Superior temporal gyrus (tissue), 1 donor: ENCODE data around the gene DXO.
A peak's percentile ranks its signal among the peaks of the same experiment; 100 is the strongest.
"Not testable (repeated sequence)": the region's sequence is repeated elsewhere in the genome, so short reads cannot be mapped to it uniquely, and the experiment has no call there.

Experiments used
- DNase-seq: peaks from one replicate; pipeline ENCODE4 v3.0.0-alpha.2; 2016; ENCODE audit errors: extremely low spot score

The DXO gene

GRCh38 chr6:31971993-31972708 is at the start of gene DXO:
TSS of gene DXO (minus strand) at chr6:31972138. CDS start at chr6:31971675, 463 bp downstream.
- peak; percentile 98 for DNase-seq

GRCh38 chr6:32014547-32014946 is 42.6 kb upstream of the DXO start, which contains the start of gene C4B:
TSS of gene C4B (plus strand) at chr6:32014795. CDS start at chr6:32014846, 51 bp downstream.
- not testable (repeated sequence) for DNase-seq

DNA sequence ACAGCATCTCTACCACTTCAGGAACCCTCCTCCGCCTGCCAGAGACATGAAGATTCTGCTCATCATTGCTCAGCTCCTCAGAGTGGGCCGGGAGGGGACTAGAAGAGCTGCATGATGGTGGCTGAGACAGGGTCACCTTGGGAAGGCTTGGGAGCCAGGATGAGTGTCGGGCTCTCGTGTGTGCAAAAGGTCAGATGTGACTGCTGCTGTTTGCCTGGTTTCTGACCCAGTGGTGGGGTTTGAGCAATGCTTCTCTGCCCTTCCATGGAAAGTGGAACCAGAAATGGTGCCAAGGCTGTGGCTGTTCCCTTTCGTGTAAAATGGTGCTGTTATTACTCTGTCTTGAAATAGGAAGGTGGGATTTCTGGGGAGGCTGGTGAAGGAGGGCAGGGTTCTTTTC is 41.8 kb upstream of the DXO start:
- DNase-seq, result not testable (repeated sequence)

DNA sequence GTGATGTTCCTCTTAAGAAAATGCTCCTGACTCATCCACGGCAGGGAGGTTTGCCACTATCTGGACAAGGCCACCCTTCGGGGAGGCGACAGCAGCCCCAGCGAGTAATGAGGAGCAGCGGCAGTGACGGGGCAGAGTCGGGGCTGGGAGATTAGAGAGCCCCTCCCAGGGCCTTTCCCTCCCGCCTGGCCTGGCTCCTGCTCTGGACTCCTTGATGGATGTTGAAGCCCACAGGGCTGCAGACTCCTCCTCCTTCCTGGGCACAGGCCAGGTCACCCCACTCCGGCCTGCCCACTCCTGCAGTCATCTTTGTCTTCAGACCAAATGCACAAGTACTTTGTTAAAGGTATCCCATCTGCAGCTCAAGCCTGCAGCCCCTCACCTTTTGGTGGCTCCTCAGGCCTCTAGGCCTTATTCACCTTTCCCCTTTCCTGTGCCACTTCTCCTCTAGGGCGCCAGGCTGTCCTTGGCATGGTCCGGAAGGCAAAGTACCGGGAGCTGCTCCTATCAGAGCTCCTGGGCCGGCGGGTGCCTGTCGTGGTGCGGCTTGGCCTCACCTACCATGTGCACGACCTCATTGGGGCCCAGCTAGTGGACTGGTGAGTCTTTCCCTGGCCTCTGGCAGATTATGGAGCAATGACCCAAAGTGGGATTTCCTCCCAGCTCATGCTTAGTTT is 41.1 kb upstream of the DXO start:
- not testable (repeated sequence) for DNase-seq

- DNase-seq, result not testable (repeated sequence)
These were observed 39.1 kb upstream of the DXO start for GRCh38 chr6:32010856-32011530.

DNA sequence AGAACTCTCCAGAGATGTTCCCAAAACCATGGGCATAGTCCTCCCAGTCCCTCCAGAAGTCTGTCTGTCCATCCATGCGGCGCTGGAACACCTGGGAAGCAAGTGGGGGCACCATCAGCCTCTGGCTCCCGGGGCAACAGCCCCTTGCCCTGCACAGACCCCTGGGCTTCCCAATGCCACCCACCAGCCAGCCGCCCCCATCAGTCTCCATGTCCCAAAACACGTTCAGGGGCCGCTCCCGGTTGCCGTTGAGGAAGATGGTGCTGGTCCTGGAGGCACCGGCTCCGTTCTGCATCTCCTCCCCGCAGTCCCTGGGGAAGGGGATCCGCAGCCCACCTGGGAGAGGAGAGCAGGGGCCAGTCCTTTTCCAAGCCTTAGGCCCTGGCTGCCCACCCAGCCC is 37.6 kb upstream of the DXO start:
- not testable (repeated sequence) for DNase-seq

- not testable (repeated sequence) for DNase-seq
These were observed 36.7 kb upstream of the DXO start for GRCh38 chr6:32008616-32009015.

GRCh38 chr6:32008037-32008436 is 36.1 kb upstream of the DXO start:
- DNase-seq, result not testable (repeated sequence)

GRCh38 chr6:32007086-32007485 is 35.1 kb upstream of the DXO start:
- DNase-seq, result not testable (repeated sequence)

GRCh38 chr6:32005991-32006529 is 34.1 kb upstream of the DXO start:
- not testable (repeated sequence) for DNase-seq

- not testable (repeated sequence) for DNase-seq
These were observed 33.6 kb upstream of the DXO start for GRCh38 chr6:32005538-32005880.

GRCh38 chr6:32004864-32005537 is 33.1 kb upstream of the DXO start:
- not testable (repeated sequence) for DNase-seq

DNA sequence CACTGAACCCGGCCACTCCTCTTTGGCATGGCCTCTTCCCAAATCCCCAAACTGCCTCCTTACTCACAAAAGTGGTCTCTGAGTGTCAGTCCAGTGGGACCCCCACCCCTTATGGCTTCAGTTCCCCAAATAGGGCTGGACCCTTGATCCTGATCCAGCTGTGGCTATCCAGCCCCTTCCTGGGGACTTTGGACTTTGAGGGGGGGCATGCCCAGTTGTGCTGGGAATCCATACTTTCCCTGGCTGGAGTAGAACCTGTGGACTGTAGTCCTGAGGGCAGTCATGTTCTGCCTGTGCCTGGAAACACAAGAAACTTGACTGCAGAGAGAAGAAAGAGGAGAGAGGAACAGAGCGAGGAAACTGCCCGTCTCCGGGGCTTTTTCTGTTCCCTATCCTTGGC is 32.5 kb upstream of the DXO start:
- not testable (repeated sequence) for DNase-seq

DNA sequence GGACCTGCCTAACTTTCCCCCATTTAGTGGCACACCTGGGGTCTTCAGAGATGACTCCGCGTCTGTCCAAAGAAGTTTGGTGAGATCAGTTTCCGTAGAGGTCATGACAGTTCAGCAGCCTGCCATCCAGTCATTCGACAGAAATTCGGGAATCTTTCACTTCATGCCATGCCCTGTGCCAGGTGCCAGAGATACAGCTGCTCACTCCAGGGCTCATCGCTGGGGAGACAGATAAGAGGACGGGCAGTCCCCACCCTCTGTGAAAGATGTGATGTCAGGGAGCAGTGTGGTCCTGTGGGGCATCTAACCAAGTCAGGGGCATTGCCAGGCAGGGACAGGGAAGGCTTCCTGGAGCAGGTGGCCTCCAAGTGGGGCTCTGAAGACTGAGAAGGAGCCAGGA is 31.4 kb upstream of the DXO start:
- DNase-seq, result not testable (repeated sequence)

DNA sequence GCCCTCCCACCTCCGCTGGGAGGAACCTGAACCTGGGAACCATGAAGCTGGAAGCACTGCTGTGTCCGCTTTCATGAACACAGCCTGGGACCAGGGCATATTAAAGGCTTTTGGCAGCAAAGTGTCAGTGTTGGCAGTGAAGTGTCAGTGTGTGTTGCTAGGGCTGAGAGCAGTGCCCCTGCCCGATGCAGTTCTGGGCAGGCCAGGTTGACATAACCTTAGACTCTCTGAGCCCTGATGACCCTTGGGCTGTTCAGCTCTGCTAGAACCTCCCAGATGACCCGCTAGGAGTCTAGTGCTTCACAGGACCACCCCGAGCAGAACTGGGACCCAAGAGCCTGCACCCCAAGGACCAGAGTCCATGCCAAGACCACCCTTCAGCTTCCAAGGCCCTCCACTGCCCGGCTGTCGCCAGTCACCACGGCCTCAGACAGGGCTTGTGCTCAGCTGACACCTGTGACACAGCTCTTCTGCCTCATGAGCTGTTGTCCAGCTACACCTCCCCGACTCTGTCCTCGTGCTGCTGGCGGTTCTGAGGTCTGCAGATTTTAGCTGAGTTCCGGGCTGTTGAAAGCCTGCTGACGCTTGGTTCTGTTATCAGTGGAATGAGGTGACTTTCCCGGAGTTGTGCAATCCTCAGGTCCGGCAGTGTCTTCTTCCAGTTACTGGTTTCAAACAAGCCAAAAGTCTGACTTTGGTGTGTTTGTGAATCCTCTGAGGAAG is 30.8 kb upstream of the DXO start:
- not testable (repeated sequence) for DNase-seq

- DNase-seq, result not testable (repeated sequence)
These were observed 24.4 kb upstream of the DXO start for GRCh38 chr6:31996385-31996784.

DNA sequence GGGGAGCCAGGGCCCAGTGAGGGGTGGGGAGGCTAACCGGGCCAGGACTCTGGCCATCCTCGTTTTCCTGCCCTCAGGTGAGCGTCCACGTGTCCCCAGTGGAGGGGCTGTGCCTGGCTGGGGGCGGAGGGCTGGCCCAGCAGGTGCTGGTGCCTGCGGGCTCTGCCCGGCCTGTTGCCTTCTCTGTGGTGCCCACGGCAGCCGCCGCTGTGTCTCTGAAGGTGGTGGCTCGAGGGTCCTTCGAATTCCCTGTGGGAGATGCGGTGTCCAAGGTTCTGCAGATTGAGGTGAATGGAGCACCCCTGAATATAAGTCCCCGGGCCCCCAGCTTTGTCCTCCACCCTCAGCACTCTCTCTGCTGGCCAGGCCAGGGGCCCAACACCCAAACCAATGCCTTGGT is 22.5 kb upstream of the DXO start:
- DNase-seq, result not testable (repeated sequence)

DNA sequence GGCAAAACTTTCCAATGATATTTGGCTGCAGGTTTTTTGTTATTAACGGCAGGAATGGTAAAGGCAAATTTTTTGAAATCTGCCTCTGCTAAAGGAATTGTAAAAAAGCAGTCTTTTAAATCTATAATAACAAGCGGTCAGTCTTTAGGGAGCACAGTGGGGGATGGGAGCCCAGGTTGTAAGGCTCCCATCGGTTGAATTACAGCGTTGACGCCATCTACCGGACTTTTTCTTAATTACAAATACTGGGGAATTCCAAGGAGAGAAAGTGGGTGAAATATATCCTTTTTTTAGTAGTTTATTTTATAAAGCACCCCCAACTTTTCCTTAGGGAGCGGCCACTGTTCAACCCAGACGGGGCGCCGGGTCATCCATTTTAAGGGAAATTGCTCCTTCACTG is 17.4 kb upstream of the DXO start:
- not testable (repeated sequence) for DNase-seq

DNA sequence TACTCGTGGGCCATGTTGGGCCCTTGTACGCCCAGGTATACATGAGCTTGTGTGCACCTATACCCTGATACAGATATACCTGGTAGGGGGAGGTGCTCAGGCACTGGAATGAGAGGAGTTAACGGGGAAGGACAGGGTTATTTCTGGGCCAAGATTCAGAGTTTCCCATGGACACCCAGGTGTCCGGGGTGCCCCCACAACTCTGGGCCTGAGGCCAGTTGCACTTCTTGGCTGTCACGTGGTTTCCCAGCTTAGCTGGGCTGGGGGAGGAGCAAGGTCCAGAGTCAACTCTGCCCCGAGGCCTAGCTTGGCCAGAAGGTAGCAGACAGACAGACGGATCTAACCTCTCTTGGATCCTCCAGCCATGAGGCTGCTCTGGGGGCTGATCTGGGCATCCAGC is 9.8 kb upstream of the DXO start, which contains the start of gene C4A:
Gene C4A, plus strand, starts transcription at position 314 of the 400 bp plus-strand sequence. Its CDS starts 51 bp downstream, at position 365.
- not testable (repeated sequence) for DNase-seq

DNA sequence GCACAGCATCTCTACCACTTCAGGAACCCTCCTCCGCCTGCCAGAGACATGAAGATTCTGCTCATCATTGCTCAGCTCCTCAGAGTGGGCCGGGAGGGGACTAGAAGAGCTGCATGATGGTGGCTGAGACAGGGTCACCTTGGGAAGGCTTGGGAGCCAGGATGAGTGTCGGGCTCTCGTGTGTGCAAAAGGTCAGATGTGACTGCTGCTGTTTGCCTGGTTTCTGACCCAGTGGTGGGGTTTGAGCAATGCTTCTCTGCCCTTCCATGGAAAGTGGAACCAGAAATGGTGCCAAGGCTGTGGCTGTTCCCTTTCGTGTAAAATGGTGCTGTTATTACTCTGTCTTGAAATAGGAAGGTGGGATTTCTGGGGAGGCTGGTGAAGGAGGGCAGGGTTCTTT is 9.1 kb upstream of the DXO start:
- DNase-seq, result not testable (repeated sequence)
